Measurements from ENCODE around the gene STARD10.

Gene STARD10

DNA sequence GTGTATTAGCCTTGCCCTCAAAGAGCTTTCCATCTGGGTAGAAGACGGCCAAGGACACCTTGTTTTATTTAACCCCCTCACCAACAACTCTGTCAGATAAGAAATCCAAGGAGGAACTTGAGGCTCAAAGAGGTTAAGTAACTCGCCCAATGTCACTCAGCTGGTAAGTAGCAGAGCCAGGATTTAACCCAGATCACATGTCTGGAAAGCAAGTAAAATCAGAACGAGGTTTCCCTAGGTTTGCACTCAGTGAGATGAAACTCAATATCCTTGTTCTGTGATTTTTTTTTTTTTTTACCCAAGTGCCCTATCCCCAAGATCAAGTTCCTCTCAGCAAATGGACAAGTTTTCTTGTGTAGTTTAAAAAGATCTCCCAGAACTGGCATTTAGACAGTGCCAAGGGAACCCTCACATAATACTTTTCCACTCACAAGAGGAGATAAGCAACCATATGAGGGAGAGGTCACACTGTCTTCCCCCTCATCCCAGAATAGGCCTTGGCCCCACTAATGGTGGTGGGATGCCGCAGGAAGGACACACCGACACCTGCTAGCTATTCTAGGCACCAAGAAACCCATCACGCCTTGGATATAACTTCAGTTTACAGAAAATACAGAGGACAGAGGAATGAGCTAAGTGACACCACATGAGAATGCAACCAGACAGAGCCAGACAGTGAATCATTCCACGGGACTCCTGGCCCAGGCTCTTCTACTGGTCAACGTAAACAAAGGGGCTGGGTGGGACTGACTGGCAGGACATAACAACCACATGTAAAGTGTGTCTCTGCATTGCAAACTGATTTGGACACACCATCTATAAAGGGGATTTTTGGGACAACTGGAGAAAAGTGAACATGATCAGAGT lies 33.1 kb downstream of the STARD10 start:
- DNase-seq = no peak

DNA sequence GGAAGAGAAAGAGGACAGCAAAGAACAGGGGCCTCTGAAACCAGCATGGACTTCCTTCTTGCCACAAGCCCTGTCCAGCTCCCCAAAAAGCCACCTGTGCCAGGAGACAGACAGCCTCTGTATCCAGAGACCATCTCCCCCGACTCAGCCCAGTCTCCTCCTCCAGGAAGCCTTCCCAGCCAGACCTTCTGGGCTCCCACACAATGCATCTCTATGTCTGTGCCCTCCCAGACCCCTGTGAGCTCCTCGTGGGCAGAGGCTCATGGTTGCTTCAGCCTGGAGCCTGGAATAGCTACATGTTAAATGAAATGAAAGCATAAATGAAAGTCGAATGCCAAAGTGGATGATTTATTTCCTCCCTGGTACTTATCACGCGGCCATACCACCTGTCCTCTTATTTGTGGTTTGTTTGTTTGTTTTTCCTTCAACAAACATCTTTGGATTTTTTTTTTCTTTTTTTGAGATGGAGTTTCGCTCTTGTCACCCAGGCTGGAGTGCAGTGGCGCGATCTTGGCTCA lies 34.3 kb downstream of the STARD10 start:
- no peak for DNase-seq

DNA sequence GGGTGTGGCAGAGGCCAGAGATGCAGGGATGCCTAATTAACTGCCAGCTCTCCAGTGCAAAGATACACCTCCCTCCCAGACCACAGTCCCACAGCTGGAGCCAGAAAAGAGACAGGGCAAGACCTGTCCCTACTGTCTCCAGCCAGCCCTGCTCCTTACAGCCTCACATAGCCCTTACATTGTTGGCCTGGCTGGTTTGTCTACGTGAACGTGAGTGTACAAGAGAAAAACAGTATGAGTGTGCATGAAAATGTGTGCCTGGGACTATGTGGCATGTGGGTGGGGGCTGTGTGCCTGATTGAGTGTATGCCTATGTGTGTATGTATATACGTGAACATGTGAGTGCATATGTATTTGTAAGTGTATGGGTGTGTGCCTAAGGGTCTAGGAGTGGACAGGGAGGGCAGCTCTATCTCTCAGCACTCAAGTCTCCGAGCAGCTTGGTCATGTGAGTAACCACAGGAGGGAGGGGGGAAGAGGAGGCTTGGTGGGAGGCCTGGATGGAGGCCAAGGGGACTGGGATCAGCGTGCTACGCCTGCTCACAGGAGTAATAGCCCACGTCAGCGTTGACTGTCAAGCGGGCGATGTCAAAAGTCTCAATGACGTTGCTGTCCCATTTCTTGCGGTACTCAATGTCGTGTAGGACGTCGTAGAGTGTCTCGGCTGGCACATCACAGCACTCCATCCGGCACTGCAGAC lies 35.0 kb downstream of the STARD10 start:
- no peak for DNase-seq

DNA sequence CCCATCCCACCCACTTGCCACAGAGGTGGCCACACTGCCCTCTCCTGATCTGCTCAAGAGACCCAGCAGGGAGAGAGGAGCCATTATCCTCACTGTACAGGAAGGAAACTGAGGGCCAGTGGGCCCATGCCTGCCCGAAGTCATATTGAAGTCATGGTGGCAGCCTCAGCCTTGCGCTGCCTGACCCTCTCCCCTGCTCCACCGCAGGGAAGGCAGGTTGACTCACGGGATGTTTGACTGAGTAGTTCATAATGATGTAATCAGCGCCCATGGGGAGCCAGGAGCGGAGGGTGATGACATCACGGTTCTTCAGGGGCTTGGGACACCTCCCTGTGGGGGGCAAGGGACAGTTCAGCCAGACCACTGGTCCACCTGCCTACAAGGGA lies 35.5 kb downstream of the STARD10 start:
- DNase-seq = no peak

DNA sequence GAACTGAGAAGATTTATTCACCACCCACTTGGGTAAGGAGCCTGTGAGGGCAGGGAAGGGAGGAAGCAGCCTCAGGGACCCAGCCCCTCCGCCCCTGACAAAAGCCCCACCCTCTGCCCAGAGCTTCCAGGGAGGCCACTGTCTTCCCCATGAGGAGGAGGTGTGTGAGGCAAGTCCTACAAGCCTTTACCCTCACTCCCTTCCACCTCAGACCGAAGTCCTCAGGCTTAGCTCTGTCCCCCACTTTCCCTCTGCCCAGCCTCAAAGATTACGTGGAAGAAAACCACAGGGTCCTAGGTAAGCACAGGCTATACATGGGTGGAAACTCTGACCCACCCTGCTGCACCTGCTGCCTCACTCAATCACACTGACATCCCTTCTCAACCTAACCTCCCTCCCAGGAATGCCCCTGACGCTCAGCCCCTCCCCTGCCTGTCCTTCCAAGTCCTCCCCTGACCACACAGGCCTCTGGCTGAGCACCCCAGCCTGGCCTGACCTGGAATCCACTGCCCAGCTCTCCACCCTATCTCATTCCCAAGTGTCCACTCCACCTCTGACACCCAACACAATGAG lies 38.0 kb downstream of the STARD10 start:
- no peak for DNase-seq

DNA sequence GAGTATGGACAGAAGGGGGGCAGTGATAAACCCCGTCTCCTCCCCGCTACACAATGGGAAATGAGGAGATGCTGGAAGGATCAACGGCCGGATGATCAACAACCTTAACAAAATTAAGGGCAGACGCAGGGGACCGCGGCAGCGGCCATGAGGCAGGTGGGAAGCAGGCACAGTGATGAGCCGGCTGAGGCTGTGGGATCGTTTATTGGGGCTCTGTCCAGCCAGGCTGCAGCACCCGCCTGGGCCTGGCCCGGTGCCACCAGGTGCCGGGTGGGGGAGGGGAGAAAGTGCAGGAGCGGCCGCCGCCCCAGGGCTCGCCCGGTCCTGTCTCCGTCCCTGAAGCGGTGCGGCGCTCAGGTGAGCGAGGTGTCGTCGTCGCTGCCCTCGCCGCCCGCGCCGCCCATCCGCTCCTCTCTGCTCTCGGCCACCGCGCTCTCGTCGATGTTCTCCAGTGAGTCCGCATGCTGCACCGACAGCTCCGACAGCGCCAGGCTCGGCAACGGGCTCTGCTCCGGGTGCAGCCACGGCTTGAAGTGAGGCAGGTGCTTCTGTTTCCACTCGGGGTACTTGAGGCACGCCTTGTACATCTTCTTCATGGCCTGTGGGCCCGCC lies 39.2 kb downstream of the STARD10 start:
- no peak for DNase-seq

DNA sequence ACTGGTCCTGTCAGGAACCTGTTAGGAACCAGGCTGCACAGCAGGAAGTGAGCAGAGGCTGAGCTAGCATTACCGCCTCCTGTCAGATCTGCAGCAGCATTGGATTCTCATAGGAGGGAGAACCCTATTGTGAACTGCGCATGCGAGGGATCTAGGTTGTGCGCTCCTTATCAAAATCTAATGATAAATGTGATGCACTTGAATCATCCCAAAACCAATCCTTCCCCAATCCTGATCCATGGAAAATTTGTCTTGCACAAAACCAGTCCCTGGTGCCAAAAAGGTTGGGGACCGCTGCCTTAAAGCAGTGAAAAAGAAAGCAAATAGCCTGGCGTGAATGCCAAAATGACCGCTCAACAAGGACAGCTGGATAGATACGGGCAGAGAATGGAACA lies 39.7 kb downstream of the STARD10 start:
- no peak for DNase-seq

DNA sequence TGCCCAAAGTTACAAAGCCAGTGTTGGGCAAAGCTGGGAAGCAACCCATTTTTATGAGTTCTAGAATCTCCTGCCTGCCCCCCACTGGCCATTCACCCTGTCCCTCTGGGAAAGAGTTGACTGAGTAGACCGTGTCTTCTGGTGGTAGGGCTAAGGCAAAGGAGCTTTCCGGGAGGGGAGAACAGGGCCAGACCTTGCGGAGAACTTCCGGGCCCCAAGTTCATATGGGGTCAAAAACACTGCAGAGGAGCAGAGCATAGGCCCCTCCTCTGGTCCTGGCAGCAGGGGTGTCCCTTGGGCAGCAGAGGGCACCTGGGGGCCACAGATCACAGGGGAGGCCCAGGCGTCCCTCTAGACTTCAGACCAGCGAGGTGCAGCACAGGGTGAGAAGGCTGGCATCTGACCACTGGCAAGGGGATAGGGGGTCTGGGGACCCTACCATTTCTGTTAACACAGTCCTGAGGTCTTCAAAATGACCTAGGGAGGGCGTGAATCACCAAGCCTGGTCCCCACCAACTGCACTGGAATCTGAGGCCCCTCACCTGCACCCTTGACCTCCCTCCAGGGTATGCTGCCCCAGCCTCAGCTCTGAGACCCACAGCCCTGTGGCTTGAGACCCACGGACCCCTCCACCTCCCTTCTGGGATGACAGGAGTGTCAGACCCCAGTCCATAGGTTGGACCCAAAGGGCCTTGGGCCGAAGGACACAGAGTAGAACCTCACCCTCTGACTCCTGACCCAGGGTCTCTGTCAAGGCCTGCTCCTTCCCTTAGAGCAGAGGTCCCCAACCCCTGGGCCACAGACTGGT lies 40.3 kb downstream of the STARD10 start:
- no peak for DNase-seq

DNA sequence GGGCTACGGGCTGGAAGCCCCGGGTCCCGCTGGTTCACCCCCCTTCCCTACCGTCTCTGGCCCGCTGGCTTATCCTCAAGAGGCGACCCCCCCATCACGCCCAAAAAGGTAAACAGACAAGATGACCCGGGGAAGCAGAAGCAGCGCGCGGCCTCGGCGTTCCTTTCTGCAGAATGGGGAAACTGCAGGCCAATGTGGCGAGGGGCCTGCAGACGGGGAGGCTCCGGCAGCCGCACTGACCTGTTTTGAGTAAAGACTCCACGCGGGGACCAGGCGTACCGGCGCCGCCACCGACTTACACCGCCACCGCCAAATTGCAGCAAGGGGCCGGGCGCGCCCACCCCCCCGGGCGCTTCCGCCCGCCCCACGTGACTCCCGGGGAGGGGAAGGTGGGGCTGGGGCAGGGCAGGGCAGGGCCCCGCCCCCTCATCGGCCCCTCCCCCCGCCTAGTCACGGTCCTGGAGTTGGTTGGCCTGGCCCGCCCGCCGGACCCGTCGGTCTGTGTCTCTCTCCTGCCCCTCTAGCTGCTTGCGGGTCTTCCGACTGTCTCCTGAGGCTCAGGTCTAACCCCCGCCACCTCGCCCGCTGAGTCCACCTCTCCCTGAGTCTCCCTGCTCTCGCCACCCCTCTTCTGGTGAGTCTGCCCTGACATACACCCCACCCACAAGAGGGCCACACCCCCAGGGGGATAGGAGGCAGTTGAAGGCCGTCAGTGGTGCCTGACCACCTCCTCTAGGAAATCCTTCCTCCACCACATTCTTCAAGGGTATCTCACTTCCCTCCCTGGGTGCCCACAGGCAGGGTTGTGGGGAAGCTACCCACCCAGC lies 41.5 kb downstream of the STARD10 start, which contains the start of gene ARAP1:
Gene ARAP1 (minus strand): TSS at position 321 of the 827 bp plus-strand sequence. CDS start 25,280 bp downstream, outside the sequence.
- DNase-seq = peak; percentile 69

DNA sequence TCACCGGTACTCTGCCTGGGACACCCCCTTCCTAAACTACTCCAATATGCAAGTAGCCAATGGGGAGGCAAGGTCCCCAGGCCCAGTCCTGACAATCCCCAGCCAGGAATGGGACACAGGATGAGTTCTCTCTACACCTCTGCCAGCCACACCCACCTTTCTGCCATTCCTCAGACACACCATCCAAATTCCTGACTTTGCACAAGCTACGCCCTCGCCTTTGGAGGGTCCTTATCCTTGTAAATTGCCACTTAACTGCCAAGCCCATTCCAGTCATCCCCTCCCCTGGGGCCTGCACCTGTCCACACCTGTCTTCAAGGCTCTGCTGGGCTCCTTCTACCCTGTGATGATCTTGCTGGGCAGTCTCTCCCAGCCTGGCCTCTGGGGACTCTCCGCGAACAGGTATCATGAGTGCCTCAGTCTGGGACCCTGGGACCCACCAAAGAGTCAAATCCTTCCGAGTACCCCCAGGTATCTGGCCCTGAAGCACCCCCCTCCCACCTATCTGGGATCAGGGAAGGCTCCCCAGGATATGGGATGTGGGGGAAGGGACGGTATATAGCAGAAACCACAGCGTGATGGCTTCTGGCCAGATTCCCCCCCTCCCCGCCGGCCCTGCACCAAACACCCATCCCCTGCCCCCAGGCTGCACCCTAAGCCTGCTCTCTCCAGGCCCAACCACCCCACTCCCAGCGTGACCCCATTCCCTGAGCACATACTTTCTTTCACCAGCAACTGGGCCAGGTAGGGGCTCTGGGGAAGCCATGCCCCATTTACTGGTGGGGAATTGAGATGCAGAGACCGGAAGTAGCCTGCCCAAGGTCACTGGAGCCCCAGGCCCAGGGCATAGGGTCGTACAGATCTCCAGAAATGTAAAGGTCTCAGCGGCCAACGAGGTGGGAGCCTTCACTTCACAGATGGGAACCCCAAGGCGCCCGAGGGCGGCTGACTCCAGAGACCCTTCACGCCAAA lies 42.4 kb downstream of the STARD10 start:
- no peak for DNase-seq

DNA sequence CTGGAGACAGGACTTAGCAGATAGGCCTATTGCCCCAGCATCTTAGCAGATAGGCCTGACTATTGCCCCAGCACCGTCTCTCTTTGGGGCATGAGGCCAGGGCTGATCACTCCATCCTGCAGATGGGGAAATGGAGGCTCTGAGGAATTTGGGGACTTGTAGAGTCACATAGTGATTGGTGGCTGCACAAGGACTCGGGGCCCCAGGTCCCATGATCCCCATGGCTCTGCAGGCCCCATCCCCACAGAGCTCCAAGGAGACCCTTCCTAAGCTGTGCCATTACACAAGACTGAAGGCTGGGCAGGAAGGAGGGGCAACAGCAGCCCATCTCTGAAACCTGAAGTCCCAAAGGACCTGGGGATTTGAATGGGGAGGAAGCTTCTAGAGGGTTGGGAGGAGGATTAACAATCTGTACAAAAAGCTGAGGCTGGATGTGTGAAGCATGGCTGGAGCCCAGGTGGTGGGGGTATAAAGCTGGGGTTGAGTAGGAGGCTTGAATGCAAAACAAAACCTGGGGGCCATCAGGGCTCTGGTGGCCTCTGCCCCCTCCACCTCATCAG lies 43.2 kb downstream of the STARD10 start:
- DNase-seq = no peak

DNA sequence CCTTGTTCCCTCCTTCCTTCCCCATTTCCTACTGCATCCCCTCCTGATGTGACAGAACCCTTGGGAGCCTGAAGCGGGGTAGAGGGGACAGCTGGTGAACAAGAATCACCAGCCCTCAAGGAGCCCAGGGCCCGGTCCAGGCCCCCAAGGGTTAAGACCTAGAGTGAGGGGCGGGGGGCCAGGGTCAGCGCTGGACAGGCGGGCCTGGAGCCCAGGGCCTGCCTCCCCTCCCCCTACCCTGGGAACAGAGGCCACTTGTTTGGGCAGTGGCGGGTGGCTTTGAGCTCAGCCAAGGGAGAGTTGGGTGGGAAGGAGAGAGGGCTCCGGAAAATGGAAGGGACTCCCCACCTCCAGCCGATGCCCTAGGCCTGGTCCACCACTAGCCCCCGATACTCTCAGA lies 43.8 kb downstream of the STARD10 start:
- no peak for DNase-seq

DNA sequence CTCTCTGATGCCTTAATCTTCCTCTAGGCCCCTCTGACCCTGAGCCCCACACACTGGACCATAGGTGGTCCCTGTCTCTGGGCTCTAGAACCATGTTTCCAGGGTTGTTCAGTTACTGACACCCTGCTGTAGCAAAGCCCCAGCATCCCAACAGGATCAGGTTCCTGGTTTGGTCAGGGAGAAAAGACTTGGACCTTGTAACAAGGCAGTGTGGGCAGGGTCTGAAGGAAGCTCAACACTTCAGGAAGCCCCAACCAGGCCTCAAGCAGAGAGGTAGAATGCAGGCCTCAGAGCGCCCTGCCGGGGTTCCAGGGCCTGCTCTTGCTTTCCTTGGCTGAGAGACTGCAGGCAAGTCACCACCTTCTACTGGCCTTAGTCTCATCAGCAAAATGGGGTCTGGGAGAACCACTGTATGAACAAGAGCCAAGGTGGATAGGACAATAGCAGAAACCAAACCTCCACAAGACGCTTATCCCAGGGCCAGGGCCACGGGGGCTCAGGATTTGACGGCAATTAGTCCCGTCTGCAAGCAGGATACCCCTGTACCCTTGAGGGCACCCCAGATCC lies 46.5 kb downstream of the STARD10 start:
- no peak for DNase-seq

DNA sequence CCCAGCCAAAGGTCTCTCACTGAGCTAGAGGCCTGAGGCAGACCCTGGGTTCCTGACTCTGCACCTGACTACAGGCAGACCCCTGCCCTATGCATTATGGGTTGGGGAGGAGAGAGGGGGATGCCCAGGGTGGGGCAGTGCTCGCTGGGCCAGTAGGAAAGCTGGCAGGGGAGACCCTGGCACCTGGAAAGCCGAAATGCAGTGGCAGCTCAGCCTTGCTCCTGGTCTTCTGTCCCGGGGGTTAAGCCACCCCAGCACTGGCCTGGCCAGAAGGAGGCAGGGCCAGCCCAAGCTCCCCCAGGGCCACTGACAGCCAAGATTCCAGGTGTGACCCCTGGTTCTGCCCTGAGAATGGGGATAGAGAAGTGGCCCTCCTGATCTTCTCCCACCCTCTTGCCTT lies 47.0 kb downstream of the STARD10 start:
- DNase-seq = no peak

DNA sequence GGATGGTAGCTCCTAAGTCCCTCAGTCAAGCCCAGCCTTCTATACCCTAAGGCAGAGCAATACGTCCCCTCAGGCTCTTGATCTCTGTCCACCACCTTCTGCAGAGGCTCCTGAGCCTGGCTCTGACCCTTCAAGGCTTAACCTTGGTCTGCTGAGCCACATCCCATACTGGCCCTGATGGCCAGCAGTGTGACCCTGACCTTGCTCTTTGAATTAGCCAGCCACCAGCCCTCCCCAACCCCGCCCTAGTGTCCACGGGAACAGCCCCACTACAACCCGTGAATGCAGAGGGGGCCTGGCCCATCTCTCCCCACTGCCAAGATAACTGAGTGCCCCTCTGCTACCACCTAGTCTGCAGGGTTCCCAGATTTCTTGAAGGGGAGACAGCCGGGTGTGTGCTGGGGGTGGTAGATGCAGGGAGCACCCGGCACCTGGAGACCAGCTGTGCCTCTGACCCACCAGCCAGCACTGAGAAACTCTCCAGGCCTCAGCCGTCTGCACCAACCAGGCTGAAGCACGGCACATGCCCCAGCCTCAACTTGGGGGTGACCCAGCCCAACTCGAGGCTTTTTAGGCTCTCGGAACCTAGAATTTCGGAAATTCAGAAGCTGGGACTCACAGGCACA lies 47.8 kb downstream of the STARD10 start:
- DNase-seq = no peak

DNA sequence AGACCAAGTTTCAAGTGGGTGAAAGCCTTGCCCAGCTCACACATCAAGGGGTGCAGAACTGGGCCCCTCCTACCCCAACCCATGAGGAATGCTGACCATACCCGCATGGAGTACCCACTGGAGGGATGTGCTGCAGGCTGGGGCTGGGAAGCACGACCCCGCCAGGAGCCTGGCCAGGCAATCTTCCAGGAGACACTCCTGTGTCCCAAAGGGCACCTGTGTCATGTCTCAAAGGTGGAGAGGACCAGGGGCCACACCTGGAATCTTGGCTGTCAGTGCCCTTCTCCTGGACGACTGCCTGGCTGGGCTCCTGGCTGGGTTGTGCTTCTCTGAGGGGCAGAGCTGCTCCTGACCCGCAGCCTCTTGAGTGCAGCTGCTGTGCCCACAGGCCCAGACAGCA lies 48.3 kb downstream of the STARD10 start:
- no peak for DNase-seq

DNA sequence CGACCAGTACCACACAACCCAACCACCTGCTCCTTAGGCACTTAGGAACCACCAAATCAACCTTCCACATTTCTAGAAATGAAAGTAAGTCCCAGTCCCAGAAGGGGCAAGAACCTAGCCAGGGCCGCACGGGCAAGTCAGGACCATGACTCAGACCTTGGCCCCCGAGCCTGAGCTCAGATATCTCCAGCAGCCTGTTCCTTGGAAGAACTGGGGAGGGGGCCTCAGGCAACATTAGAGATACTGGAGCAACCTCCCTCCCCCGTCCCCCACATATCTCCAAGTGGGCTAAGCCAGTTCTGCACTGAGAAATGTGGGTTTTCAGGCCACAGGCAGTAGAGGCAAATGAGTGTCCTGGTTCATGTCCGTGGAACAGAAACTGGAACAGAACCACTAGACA lies 49.4 kb downstream of the STARD10 start:
- DNase-seq = no peak

DNA sequence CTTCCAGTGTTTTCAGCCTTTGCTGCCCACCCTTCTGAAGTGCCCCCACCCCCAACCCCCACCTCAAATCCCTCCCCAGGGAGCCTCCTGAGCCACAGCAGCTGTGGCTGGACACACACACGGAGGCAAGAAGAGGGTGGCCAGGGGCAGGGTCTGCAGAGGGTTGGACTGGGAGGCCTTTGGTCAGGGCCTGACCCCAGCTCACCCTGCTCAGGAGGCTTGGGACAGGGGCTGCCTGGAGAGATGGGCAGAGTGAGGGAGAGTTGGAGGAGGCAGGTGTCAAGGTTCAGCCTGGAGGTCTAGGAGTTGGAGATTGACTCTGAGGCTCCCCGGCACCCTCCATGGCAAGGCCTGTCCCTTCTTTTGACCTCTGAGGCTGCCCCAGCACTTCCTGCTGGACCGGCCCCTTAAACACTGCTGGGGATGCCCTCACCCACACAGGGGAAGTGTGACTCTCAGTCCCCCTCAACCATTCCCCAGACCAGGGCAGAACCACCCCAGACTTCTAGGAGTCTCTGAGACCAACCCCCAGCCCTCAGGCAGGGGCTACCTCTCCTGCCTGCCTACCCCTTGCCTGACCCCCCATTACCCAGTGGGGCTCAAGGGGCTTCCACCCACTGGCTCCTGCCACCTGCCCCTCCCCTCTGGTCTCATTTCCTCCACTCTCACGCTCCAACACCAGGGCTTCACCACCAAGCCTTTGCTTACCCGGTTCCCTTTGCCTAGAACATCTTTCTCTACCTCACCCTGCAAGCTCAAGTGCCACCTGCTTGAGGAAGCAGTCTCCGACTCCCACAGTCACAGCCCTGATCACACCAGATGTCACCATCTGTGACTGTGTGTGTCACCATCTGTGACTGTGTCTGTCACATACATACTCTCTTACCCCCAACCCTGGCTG lies 50.3 kb downstream of the STARD10 start:
- no peak for DNase-seq

Measured in effector CD8-positive, alpha-beta T cell (primary cell).